ENCODE measurements around the gene HCFC2. TPM values are rescaled to one million over a fixed set of nuclear protein-coding genes. Genes with fewer than 3 reads are reported as not detected.
"Not testable (repeated sequence)": the region's sequence is repeated elsewhere in the genome, so short reads cannot be mapped to it uniquely, and the experiment has no call there.

Gene HCFC2
- total RNA-seq, result 7.1 and 8.3 TPM in 2 replicates
- long read RNA-seq, full-length matches to known transcripts, result 8 of 14 reads
- long read RNA-seq, partial matches to known transcripts, result 3 of 14 reads
- long read RNA-seq, other reads (novel, unspliced or antisense), result 3 of 14 reads

DNA sequence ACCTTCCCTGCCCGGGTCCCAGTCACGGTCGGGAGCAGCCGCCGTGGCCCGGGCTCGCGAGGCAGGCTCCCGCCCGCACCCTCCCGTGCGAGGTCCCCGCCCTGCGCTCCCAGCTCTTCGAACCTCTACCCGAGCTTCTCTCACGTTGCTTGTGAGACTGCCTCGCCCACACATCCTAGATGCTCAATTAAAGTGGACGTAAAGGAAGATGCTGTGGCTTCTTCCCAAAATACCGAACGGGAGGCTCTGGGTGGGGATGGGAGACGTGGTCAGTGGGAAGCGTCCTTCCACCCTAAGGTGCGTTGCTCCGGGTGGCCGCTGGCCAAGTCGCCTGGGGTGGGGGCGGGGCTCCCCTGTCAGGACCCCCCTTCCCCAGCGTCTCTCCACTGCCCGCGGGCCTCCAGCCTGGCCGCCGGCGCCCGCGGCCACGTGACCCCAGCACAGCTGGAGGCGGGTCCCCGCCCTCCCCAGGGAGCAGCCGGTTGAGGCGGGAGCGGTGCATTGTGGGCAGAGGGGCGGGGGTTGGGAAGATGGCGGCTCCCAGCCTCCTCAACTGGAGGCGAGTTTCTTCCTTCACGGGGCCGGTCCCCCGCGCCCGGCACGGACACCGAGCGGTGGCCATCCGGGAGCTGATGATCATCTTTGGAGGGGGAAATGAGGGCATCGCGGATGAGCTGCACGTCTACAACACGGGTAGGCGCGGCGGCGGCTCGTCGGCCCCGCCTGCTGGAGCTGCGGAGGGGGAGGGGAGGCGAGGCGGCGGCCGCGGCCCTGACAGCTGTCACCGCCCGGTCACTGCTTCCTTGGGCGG is at the start of gene HCFC2:
Gene HCFC2 (plus strand): TSS at position 501 of the 811 bp plus-strand sequence. CDS start 30 bp downstream, at position 531.
- Mint-ChIP-seq H3K4me1 (peaks cover 14% of the 10 kb centered on the region), H3K36me3 (ENCODE audit: low read depth) (no peaks in the 10 kb centered on the region), H3K27me3 (ENCODE audit: low read depth) (peaks cover 21% of the 10 kb centered on the region), H3K27ac (ENCODE audit: unreplicated experiment) (peak within 1 kb of the TSS; percentile 66), H3K4me3 (peak within 1 kb of the TSS; percentile 94), H3K9me3 (no peaks in the 10 kb centered on the region)
- DNase-seq (ENCODE audit: low read depth, low spot score), result peak; percentile 84
- TF ChIP-seq, protein P1, sequence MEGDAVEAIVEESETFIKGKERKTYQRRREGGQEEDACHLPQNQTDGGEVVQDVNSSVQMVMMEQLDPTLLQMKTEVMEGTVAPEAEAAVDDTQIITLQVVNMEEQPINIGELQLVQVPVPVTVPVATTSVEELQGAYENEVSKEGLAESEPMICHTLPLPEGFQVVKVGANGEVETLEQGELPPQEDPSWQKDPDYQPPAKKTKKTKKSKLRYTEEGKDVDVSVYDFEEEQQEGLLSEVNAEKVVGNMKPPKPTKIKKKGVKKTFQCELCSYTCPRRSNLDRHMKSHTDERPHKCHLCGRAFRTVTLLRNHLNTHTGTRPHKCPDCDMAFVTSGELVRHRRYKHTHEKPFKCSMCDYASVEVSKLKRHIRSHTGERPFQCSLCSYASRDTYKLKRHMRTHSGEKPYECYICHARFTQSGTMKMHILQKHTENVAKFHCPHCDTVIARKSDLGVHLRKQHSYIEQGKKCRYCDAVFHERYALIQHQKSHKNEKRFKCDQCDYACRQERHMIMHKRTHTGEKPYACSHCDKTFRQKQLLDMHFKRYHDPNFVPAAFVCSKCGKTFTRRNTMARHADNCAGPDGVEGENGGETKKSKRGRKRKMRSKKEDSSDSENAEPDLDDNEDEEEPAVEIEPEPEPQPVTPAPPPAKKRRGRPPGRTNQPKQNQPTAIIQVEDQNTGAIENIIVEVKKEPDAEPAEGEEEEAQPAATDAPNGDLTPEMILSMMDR (conservative IDR thresholded peaks at IDR 0.05), result no peak

DNA sequence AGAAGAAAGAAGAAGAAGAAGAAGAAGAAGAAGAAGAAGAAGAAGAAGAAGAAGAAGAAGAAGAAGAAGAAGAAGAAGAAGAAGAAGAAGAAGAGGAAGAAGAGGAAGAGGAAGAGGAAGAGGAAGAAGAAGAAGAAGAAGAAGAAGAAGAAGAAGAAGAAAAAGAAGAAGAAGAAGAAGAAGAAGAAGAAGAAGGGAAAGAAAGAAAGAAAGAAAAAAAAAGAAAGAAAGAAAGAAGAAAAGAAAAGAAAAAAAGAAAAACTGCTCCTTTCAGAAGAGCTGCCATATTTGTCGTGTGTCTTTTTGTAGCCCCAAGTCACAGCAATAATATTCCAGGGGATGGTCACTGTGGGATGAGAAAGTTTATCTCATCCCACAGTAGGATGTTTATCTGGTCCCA is 42.5 kb upstream of the HCFC2 start:
- DNase-seq (ENCODE audit: low read depth, low spot score); H3K36me3 Mint-ChIP-seq (ENCODE audit: low read depth): not testable (repeated sequence)
- peaks cover 20% of the 10 kb centered on the region for H3K27me3 Mint-ChIP-seq (ENCODE audit: low read depth)

DNA sequence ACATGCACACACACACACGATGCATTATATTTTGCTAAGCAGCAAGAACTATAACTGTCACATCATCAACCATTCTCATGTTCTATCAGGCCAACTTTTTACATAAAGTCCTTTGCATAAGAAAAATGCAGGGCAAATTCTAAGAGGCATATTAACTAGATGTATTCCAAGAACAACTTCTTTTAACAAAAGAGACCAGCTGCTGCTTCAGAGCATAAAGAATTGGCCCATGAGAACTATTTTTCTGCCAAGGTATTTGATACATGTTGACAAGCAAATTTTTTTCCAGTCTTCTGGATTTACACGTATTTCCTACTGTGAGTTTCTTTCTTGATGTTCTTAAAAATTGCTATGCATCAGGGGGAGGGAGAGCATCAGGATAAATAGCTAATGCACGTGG is 41.5 kb upstream of the HCFC2 start:
- no peak overlapping the region for H3K4me3 Mint-ChIP-seq
- no peaks in the 10 kb centered on the region for H3K9me3 Mint-ChIP-seq
- no peaks in the 10 kb centered on the region for H3K36me3 Mint-ChIP-seq (ENCODE audit: low read depth)
- H3K27ac Mint-ChIP-seq (ENCODE audit: unreplicated experiment), result no peak overlapping the region
- TF ChIP-seq, protein P1 (conservative IDR thresholded peaks at IDR 0.05), result no peak
- DNase-seq (ENCODE audit: low read depth, low spot score), result no peak
- peaks cover 5% of the 10 kb centered on the region for H3K4me1 Mint-ChIP-seq
- H3K27me3 Mint-ChIP-seq (ENCODE audit: low read depth), result peaks cover 20% of the 10 kb centered on the region

More for the DNA sequence above, 42.5 kb upstream of the HCFC2 start:
- not testable (repeated sequence) for H3K9me3 Mint-ChIP-seq; H3K4me3 Mint-ChIP-seq; H3K27ac Mint-ChIP-seq (ENCODE audit: unreplicated experiment); H3K4me1 Mint-ChIP-seq

DNA sequence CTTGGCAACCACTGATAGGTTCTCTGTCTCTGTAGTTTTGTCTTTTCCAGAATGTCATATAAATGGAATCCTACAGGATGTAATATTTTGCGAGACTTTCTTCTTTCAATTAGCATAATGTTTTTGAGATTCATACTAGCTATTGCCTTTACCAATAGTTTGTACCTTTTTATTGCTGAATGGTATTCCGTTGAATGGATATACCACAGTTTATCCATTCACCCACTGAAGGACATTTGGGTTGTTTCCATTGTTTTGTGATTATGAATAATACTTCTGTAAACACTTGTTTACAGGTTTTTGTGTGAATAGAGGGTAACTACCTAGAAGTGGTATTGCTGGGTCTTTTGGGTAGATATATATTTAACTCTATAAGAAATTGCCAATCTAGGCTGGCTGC is 40.6 kb upstream of the HCFC2 start:
- H3K27me3 Mint-ChIP-seq (ENCODE audit: low read depth), result peaks cover 18% of the 10 kb centered on the region

DNA sequence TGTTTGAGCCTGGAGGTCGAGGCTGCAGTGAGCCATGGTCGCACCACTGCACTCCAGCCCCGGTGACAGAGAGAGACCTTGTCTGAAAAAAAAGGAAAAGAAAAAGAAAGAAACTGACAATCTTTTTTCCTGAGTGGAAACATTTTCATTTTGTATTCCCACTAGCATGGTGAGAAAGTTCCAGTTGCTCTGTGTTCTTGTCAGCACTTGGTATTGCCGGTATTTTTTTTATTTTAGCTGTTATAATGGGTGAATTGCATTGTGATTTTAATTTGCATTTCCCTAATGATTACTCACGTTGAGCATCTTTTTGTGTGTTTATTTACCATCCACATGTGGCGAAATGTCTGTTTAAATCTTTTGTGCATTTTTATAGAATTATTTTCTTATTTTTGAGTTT is 40.0 kb upstream of the HCFC2 start:
- no peak for DNase-seq (ENCODE audit: low read depth, low spot score)
- H3K36me3 Mint-ChIP-seq (ENCODE audit: low read depth), result no peaks in the 10 kb centered on the region
- H3K27ac Mint-ChIP-seq (ENCODE audit: unreplicated experiment), result no peak overlapping the region
- H3K27me3 Mint-ChIP-seq (ENCODE audit: low read depth), result peaks cover 16% of the 10 kb centered on the region
- no peak overlapping the region for H3K4me3 Mint-ChIP-seq
- peaks cover 5% of the 10 kb centered on the region for H3K4me1 Mint-ChIP-seq
- no peaks in the 10 kb centered on the region for H3K9me3 Mint-ChIP-seq
- TF ChIP-seq, protein P1 (conservative IDR thresholded peaks at IDR 0.05), result no peak

More for the DNA sequence above, 40.6 kb upstream of the HCFC2 start:
- Mint-ChIP-seq H3K27ac (ENCODE audit: unreplicated experiment) (no peak overlapping the region), H3K36me3 (ENCODE audit: low read depth) (no peaks in the 10 kb centered on the region), H3K4me3 (no peak overlapping the region), H3K4me1 (peaks cover 5% of the 10 kb centered on the region), H3K9me3 (no peaks in the 10 kb centered on the region)
- TF ChIP-seq, protein P1 (conservative IDR thresholded peaks at IDR 0.05), result no peak
- no peak for DNase-seq (ENCODE audit: low read depth, low spot score)

DNA sequence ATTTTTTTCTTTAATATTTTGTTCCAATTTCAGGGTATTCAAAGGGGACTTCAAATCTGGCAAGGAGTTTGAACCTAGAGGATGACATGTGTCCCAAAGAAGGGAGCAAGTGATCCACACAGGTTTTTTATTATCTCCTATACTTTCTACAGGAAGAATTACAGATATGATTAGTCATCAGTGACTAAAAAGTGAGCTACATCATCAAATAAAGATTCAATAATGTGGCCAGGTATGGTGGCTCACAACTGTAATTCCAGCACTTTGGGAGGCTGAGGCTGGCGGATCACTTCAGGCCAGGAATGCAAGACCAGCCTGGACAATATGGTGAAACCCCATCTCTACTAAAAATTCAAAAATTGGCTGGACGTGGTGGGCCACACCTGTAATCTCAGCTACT is 38.6 kb upstream of the HCFC2 start:
- Mint-ChIP-seq H3K27me3 (ENCODE audit: low read depth) (peaks cover 5% of the 10 kb centered on the region), H3K4me3 (no peak overlapping the region), H3K36me3 (ENCODE audit: low read depth) (no peaks in the 10 kb centered on the region), H3K4me1 (peaks cover 5% of the 10 kb centered on the region), H3K27ac (ENCODE audit: unreplicated experiment) (no peak overlapping the region), H3K9me3 (no peaks in the 10 kb centered on the region)
- TF ChIP-seq, protein P1 (conservative IDR thresholded peaks at IDR 0.05), result no peak
- DNase-seq (ENCODE audit: low read depth, low spot score), result no peak

Data from neural crest cell (in vitro differentiated cells).